OCI-LY3 (cell line): Measurements from ENCODE around the gene DEFB129.

Experiments
- H2AFZ ChIP-seq: fragments of 200-600, 300-600 bp; shearing (Covaris generic); 2 replicates; pipeline ENCODE4 v1.6.0; 2014; ENCODE audit warnings: antibody characterized with exemption, low read depth, low read length
- H3K27ac ChIP-seq: fragments of 200-600, 300-600 bp; sonication (generic); 2 replicates; pipeline ENCODE4 v1.5.1; 2014; ENCODE audit warnings: mild to moderate bottlenecking, low read length, moderate library complexity, mixed read lengths
- H3K27me3 ChIP-seq: fragments of 200-600, 300-600 bp; sonication (generic); 2 replicates; pipeline ENCODE4 v1.6.1; 2014; ENCODE audit warnings: low read depth, low read length, mixed read lengths
- H3K36me3 ChIP-seq: fragments of 200-600, 300-600 bp; sonication (generic); replicated peaks from 2 replicates; pipeline ENCODE3; 2014; ENCODE audit warnings: low read depth, low read length, mixed read lengths
- H3K4me1 ChIP-seq: fragments of 300-600, 200-600 bp; sonication (generic); 2 replicates; pipeline ENCODE4 v1.6.1; 2014; ENCODE audit warnings: low read length, mixed read lengths
- H3K4me2 ChIP-seq: fragments of 200-600, 300-600 bp; sonication (generic); 2 replicates; pipeline ENCODE4 v1.6.1; 2014; ENCODE audit warnings: low read length, mixed read lengths
- H3K4me3 ChIP-seq: fragments of 300-600, 200-600 bp; sonication (generic); 2 replicates; pipeline ENCODE4 v1.5.1; 2014; ENCODE audit warnings: antibody characterized with exemption, mild to moderate bottlenecking, low read length, moderate library complexity
- H3K79me2 ChIP-seq: fragments of 300-600, 200-600 bp; shearing (Covaris generic); 2 replicates; pipeline ENCODE4 v1.6.1; 2014; ENCODE audit warnings: mild to moderate bottlenecking, low read length, mixed read lengths
- H3K9ac ChIP-seq: fragments of 300-600, 200-600 bp; shearing (Covaris generic); 2 replicates; pipeline ENCODE4 v1.6.0; 2014; ENCODE audit warnings: mild to moderate bottlenecking, low read length, moderate library complexity
- H3K9me3 ChIP-seq: fragments of 200-600, 300-600 bp; shearing (Covaris generic); 2 replicates; pipeline ENCODE4 v1.6.1; 2014; ENCODE audit warnings: low read length, mixed read lengths; ENCODE audit not compliant: insufficient read depth
- H4K20me1 ChIP-seq: fragments of 200-600, 300-600 bp; sonication (generic); 2 replicates; pipeline ENCODE4 v1.6.1; 2016; ENCODE audit warnings: low read length, mixed read lengths; ENCODE audit not compliant: insufficient read depth
- CTCF ChIP-seq: fragments of 200-600, 300-600 bp; sonication (generic); IDR thresholded peaks from 2 replicates; pipeline ENCODE4 v1.5.1; 2014; ENCODE audit warnings: antibody characterized with exemption, low read length, low read depth
- EZH2phosphoT487 ChIP-seq: fragments of 200-600 bp; shearing (Covaris generic); IDR thresholded peaks from 2 replicates; pipeline ENCODE4 v1.6.1; 2018; ENCODE audit warnings: antibody characterized with exemption, mixed run types, low read depth

Gene DEFB129

GRCh38 chr20:235891-236290 is 8.8 kb downstream of the DEFB129 start:
- Histone ChIP-seq H3K4me2 (no peak overlapping the region), H4K20me1 (no peaks in the 10 kb centered on the region), H3K9ac (no peak overlapping the region), H2AFZ (no peak overlapping the region), H3K4me3 (no peak overlapping the region), H3K4me1 (peaks cover 15% of the 10 kb centered on the region), H3K27me3 (peaks cover 5% of the 10 kb centered on the region; the same call in 1 of the 2 replicates), H3K79me2 (no peaks in the 10 kb centered on the region), H3K9me3 (no peaks in the 10 kb centered on the region), H3K27ac (no peak overlapping the region), H3K36me3 (no peaks in the 10 kb centered on the region)
- TF ChIP-seq EZH2phosphoT487 (no peak), CTCF (peak; percentile 31)

- peak overlapping the region; percentile 24 for H3K9ac ChIP-seq
These were observed 10.4 kb downstream of the DEFB129 start for GRCh38 chr20:237489-237888.

GRCh38 chr20:237929-238328 is 10.9 kb downstream of the DEFB129 start:
- Histone ChIP-seq H3K4me2 (peak overlapping the region; percentile 79), H3K4me1 (peaks cover 15% of the 10 kb centered on the region), H4K20me1 (no peaks in the 10 kb centered on the region), H3K27me3 (peaks cover 17% of the 10 kb centered on the region), H2AFZ (peak overlapping the region; percentile 64), H3K9ac (peak overlapping the region; percentile 24), H3K36me3 (no peaks in the 10 kb centered on the region), H3K9me3 (no peaks in the 10 kb centered on the region), H3K4me3 (peak overlapping the region; percentile 52), H3K27ac (peak overlapping the region; percentile 61), H3K79me2 (no peaks in the 10 kb centered on the region)
- TF ChIP-seq CTCF = no peak
- TF ChIP-seq EZH2phosphoT487 = no peak

More at GRCh38 chr20:237489-237888, 10.4 kb downstream of the DEFB129 start:
- no peaks in the 10 kb centered on the region for H3K36me3 ChIP-seq
- peaks cover 15% of the 10 kb centered on the region for H3K4me1 ChIP-seq
- no peaks in the 10 kb centered on the region for H3K9me3 ChIP-seq
- H3K27ac ChIP-seq = peak overlapping the region; percentile 61
- no peak for TF ChIP-seq EZH2phosphoT487
- TF ChIP-seq CTCF = no peak
- no peaks in the 10 kb centered on the region for H3K79me2 ChIP-seq
- H2AFZ ChIP-seq = peak overlapping the region; percentile 64
- H3K27me3 ChIP-seq = peaks cover 12% of the 10 kb centered on the region
- H3K4me3 ChIP-seq = peak overlapping the region; percentile 52
- peak overlapping the region; percentile 79 for H3K4me2 ChIP-seq
- H4K20me1 ChIP-seq = no peaks in the 10 kb centered on the region

GRCh38 chr20:242905-243304 is 15.8 kb downstream of the DEFB129 start:
- Histone ChIP-seq H3K27me3 (peaks cover 20% of the 10 kb centered on the region), H3K4me2 (no peak overlapping the region), H3K27ac (no peak overlapping the region), H3K4me3 (no peak overlapping the region), H3K36me3 (no peaks in the 10 kb centered on the region), H4K20me1 (no peaks in the 10 kb centered on the region), H2AFZ (no peak overlapping the region), H3K9ac (no peak overlapping the region), H3K79me2 (no peaks in the 10 kb centered on the region), H3K4me1 (peaks cover 5% of the 10 kb centered on the region), H3K9me3 (no peaks in the 10 kb centered on the region)
- no peak for TF ChIP-seq CTCF
